K562 (cell line): ENCODE measurements around the gene CERS6. TPM values are rescaled to one million over a fixed set of nuclear protein-coding genes. Genes with fewer than 3 reads are reported as not detected.

Experiments used
- FOXA3 ChIP-seq, 2 experiments: fragments of 450-650 bp in 1 of 2; sonication (generic) in 1 of 2; formaldehyde crosslinking; IDR thresholded peaks in 1 of 2; conservative IDR thresholded peaks in 1 of 2; 2 replicates each; pipeline versions ENCODE4 v1.4.0 to v1.8.0; 2020 to 2022; ENCODE audit warnings: mild to moderate bottlenecking in 2 of 2, missing genetic modification reagents in 1 of 2
- KDM1A ChIP-seq, 2 experiments: fragments of 450-650 bp; IDR thresholded peaks; 2 replicates each; pipeline ENCODE4 v1.6.1; 2016; ENCODE audit warnings: mild to moderate bottlenecking in 2 of 2
- MCM5 ChIP-seq: fragments of 450-650 bp; IDR thresholded peaks from 2 replicates; pipeline ENCODE4 v1.6.1; 2016; ENCODE audit warnings: low read depth
- PRDM10 ChIP-seq: fragments of 450-650 bp; IDR thresholded peaks from 2 replicates; pipeline ENCODE4 v1.6.1; 2018; ENCODE audit not compliant: partially characterized antibody
- SMAD1 ChIP-seq: fragments of 150-350 bp; IDR thresholded peaks from 2 replicates; pipeline ENCODE4 v1.6.1; 2014; ENCODE audit warnings: low read length, low read depth; ENCODE audit not compliant: partially characterized antibody
- ZNF232 ChIP-seq: sonication (generic); formaldehyde crosslinking; IDR thresholded peaks from 2 replicates; pipeline ENCODE4 v1.8.0; 2022; ENCODE audit warnings: mild to moderate bottlenecking, missing genetic modification reagents
- ZNF24 ChIP-seq: fragments of 450-650 bp; IDR thresholded peaks from 2 replicates; pipeline ENCODE4 v1.6.1; 2016
- ZNF592 ChIP-seq: fragments of 450-650 bp; IDR thresholded peaks from 2 replicates; pipeline ENCODE4 v1.6.1; 2017; ENCODE audit warnings: antibody characterized with exemption, mild to moderate bottlenecking
- ZNF717 ChIP-seq: fragments of 250-450 bp; sonication (Bioruptor Pico); IDR thresholded peaks from 2 replicates; pipeline ENCODE4 v1.5.0; 2021
- ZNF778 ChIP-seq: fragments of 450-650 bp; formaldehyde crosslinking; IDR thresholded peaks from 2 replicates; pipeline ENCODE4 v1.4.0; 2020; ENCODE audit warnings: mild to moderate bottlenecking, moderate library complexity
- polyA plus RNA-seq, 8 experiments: library from polyadenylated mRNA; depleted of rRNA in 4 of 8; stranded (reverse) in 5 of 8; unstranded in 3 of 8; fragments of >200 nt; fragmentation: Nextera tagmentation in 2 of 8; fragmentation: Illumina TruSeq in 1 of 8; extraction: Ambion mirVana in 2 of 8; extraction: Trizol in 1 of 8; gene quantifications; 2 replicates each; pipeline versions ENCODE4 v1.2.1 to v1.2.3, GENCODE V29; 2011 to 2014; ENCODE audit warnings: inconsistent platforms in 1 of 8, missing spikeins in 1 of 8
- total RNA-seq, 7 experiments: library from RNA; depleted of rRNA in 6 of 7; stranded (reverse); fragments of >200 nt in 6 of 7; fragmentation: Illumina TruSeq in 2 of 7; extraction: Trizol in 2 of 7; gene quantifications; 2 replicates each; pipeline versions ENCODE4 v1.2.1 to v1.2.3, GENCODE V29; 2011 to 2021; ENCODE audit warnings: low replicate concordance in 1 of 7
- TF ChIP-seq, protein P1 (sequence below): sonication (generic); formaldehyde crosslinking; IDR thresholded peaks from 2 replicates; pipeline ENCODE4 v1.9.0; 2022; ENCODE audit warnings: mild to moderate bottlenecking, missing genetic modification reagents
- TF ChIP-seq, protein P2 (sequence below): fragments of 250-450 bp; sonication (Bioruptor Pico); IDR thresholded peaks from 2 replicates; pipeline ENCODE4 v1.8.0; 2022; ENCODE audit warnings: inconsistent platforms
- TF ChIP-seq, protein P3 (sequence below): fragments of 450-650 bp; IDR thresholded peaks from 2 replicates; pipeline ENCODE4 v1.6.1; 2017; ENCODE audit warnings: antibody characterized with exemption
- TF ChIP-seq, protein P4 (sequence below): IDR thresholded peaks from 2 replicates; pipeline ENCODE4 v1.6.1; 2011; ENCODE audit not compliant: insufficient read length; ENCODE audit errors: extremely low read depth

Gene CERS6
- total and polyA plus RNA-seq, 9 of the 15 experiments (the other 6 are each of a cell fraction or from before 2014, with no cell fraction given): 1.6 to 13.6 (median 11.4) TPM

DNA sequence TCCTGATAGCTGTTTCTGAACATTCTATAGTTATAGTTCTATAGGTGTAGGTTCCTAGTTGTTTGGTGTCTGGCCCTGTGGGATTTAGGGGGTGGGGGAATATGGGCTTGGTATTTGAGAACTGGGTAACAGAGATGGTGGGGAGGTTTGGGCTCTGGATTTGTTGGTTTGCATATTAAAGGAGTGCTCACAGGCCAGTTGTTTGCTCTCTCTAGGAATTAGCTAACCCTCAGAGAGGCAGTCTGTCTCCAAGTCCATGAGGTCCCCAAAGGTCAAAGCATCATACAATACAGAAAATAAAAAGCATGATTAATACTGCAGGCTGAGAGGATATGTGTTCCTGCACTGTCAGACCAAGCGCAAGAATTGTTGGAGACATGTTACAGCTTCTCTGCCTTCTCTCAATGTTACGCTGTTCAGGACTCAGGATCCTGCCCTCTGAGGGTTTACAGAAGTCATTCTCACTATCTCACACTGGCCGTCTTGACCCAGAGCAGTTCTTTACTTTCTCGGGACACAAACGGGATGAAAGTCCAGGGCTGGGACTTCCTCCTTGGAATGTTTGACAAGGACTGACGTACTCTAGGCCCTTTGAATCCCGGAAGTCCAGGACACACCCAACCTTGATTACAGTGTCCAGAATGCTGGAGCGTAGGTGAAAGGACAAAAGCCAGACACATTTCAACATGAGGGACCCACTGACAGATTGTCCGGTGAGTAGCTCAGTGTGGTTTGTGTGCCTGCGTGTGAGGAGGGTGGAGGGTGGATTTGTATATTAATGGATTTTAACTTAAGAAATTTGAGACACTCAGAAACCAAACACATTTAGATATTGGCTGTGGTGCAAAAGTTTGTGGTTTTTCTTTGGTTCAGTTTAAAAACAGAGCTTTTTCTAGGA, 346.1 kb downstream of the CERS6 start, which contains the start of gene NOSTRIN (continued):
- TF ChIP-seq ZNF592: peak; percentile 74
- TF ChIP-seq, protein P1, sequence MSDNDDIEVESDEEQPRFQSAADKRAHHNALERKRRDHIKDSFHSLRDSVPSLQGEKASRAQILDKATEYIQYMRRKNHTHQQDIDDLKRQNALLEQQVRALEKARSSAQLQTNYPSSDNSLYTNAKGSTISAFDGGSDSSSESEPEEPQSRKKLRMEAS (CRISPR knock-in tag): no peak
- TF ChIP-seq FOXA3 (CRISPR knock-in tag; conservative IDR thresholded peaks at IDR 0.05 in 1 of 2, IDR thresholded peaks at IDR 0.05 in 1 of 2): no peak; a peak in 1 of 4 replicates
- TF ChIP-seq, protein P2, sequence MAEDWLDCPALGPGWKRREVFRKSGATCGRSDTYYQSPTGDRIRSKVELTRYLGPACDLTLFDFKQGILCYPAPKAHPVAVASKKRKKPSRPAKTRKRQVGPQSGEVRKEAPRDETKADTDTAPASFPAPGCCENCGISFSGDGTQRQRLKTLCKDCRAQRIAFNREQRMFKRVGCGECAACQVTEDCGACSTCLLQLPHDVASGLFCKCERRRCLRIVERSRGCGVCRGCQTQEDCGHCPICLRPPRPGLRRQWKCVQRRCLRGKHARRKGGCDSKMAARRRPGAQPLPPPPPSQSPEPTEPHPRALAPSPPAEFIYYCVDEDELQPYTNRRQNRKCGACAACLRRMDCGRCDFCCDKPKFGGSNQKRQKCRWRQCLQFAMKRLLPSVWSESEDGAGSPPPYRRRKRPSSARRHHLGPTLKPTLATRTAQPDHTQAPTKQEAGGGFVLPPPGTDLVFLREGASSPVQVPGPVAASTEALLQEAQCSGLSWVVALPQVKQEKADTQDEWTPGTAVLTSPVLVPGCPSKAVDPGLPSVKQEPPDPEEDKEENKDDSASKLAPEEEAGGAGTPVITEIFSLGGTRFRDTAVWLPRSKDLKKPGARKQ (CRISPR knock-in tag): no peak
- no peak for TF ChIP-seq MCM5
- TF ChIP-seq ZNF24: no peak
- no peak for TF ChIP-seq ZNF717 (CRISPR knock-in tag)
- TF ChIP-seq SMAD1: no peak
- TF ChIP-seq ZNF232: no peak
- no peak for TF ChIP-seq ZNF778 (CRISPR knock-in tag)
- TF ChIP-seq, protein P3, sequence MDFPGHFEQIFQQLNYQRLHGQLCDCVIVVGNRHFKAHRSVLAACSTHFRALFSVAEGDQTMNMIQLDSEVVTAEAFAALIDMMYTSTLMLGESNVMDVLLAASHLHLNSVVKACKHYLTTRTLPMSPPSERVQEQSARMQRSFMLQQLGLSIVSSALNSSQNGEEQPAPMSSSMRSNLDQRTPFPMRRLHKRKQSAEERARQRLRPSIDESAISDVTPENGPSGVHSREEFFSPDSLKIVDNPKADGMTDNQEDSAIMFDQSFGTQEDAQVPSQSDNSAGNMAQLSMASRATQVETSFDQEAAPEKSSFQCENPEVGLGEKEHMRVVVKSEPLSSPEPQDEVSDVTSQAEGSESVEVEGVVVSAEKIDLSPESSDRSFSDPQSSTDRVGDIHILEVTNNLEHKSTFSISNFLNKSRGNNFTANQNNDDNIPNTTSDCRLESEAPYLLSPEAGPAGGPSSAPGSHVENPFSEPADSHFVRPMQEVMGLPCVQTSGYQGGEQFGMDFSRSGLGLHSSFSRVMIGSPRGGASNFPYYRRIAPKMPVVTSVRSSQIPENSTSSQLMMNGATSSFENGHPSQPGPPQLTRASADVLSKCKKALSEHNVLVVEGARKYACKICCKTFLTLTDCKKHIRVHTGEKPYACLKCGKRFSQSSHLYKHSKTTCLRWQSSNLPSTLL: no peak
- TF ChIP-seq, protein P4, sequence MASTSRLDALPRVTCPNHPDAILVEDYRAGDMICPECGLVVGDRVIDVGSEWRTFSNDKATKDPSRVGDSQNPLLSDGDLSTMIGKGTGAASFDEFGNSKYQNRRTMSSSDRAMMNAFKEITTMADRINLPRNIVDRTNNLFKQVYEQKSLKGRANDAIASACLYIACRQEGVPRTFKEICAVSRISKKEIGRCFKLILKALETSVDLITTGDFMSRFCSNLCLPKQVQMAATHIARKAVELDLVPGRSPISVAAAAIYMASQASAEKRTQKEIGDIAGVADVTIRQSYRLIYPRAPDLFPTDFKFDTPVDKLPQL: no peak
- TF ChIP-seq PRDM10: no peak
- TF ChIP-seq KDM1A (IDR thresholded peaks at IDR 0.05): peak in 1 of 2 experiments; percentile 49; a peak in 3 of 4 replicates
